Measurements from ENCODE around the gene CYP8B1. TPM values are rescaled to one million over a fixed set of nuclear protein-coding genes. Genes with fewer than 3 reads are reported as not detected.
A peak's percentile ranks its signal among the peaks of the same experiment; 100 is the strongest.

The CYP8B1 gene
- total and polyA plus RNA-seq, 7 experiments from 2014 or later = not detected

GRCh38 chr3:42906070-42906847 is 30.6 kb upstream of the CYP8B1 start, which contains the start of gene ZNF662:
TSS of gene ZNF662 (plus strand) at chr3:42906142. CDS start at chr3:42908115, 1,973 bp downstream.
- Mint-ChIP-seq H3K4me3 (peak within 1 kb of the TSS; percentile 68 to 93 (median 86)), H3K27me3 (peaks cover 0 to 49% (median 44%) of the 10 kb centered on the region in 5 donors)

GRCh38 chr3:42905740-42906069 is 30.0 kb upstream of the CYP8B1 start:
- peaks cover 3 to 24% (median 20%) of the 10 kb centered on the region in 7 donors for H3K4me1 Mint-ChIP-seq
- Histone ChIP-seq H3K9me3 (ENCODE audit: control insufficient read depth in 2 of 3, low read length in 3 of 3) (peaks cover 0 to 12% (median 0%) of the 10 kb centered on the region in 3 experiments), H3K27me3 (ENCODE audit: control insufficient read depth in 2 of 2, insufficient read depth in 2 of 2, low read length in 2 of 2) (no peaks in the 10 kb centered on the region), H3K4me1 (ENCODE audit: control insufficient read depth in 2 of 2, insufficient read depth in 2 of 2, low read length in 2 of 2) (peaks cover 0 to 7% of the 10 kb centered on the region in 2 donors), H3K36me3 (ENCODE audit: control insufficient read depth in 2 of 3, insufficient read depth in 3 of 3, low read length in 3 of 3) (no peaks in the 10 kb centered on the region), H3K4me3 (ENCODE audit: low read length) (peak overlapping the region; percentile 50), H3K27ac (ENCODE audit: low read depth, low read length) (no peak overlapping the region)
- H3K4me3 Mint-ChIP-seq = peak overlapping the region; percentile 68 to 93 (median 86)
- peaks cover 7 to 24% (median 15%) of the 10 kb centered on the region in 5 donors for H3K36me3 Mint-ChIP-seq
- ATAC-seq (no peak), DNase-seq (no peak)
- ChIA-PET POLR2A (interaction anchor here (0.6 kb wide), 1 partner anchor 232 kb away, joined by 3 read pairs; no protein-coding TSS in a partner anchor), CTCF (no interaction called here)
- H3K27ac Mint-ChIP-seq = peak overlapping the region in 7 of 9 donors; percentile 39 to 83 (median 67)
- peaks cover 0 to 49% (median 44%) of the 10 kb centered on the region in 5 donors for H3K27me3 Mint-ChIP-seq
- intact Hi-C loops (cut with micrococcal nuclease) = no loop called here
- H3K9me3 Mint-ChIP-seq = peaks cover 6 to 28% (median 17%) of the 10 kb centered on the region in 11 donors

More at GRCh38 chr3:42906070-42906847, 30.6 kb upstream of the CYP8B1 start, which contains the start of gene ZNF662:
- Histone ChIP-seq H3K27me3 (ENCODE audit: control insufficient read depth in 2 of 2, insufficient read depth in 2 of 2, low read length in 2 of 2) (no peaks in the 10 kb centered on the region), H3K27ac (ENCODE audit: low read depth, low read length) (no peak within 1 kb of the TSS), H3K36me3 (ENCODE audit: control insufficient read depth in 2 of 3, insufficient read depth in 3 of 3, low read length in 3 of 3) (no peaks in the 10 kb centered on the region), H3K4me1 (ENCODE audit: control insufficient read depth in 2 of 2, insufficient read depth in 2 of 2, low read length in 2 of 2) (peaks cover 0 to 7% of the 10 kb centered on the region in 2 donors), H3K9me3 (ENCODE audit: control insufficient read depth in 2 of 3, low read length in 3 of 3) (peaks cover 0 to 12% (median 0%) of the 10 kb centered on the region in 3 experiments), H3K4me3 (ENCODE audit: low read length) (peak within 1 kb of the TSS; percentile 50)
- H3K36me3 Mint-ChIP-seq = peaks cover 7 to 28% (median 20%) of the 10 kb centered on the region in 5 donors
- peak within 1 kb of the TSS in 8 of 9 donors; percentile 57 to 83 (median 67) for H3K27ac Mint-ChIP-seq
- peaks cover 6 to 29% (median 20%) of the 10 kb centered on the region in 11 donors for H3K9me3 Mint-ChIP-seq
- peaks cover 3 to 24% (median 20%) of the 10 kb centered on the region in 7 donors for H3K4me1 Mint-ChIP-seq
- ChIA-PET POLR2A (interaction anchor here (0.6 kb wide), 1 partner anchor 232 kb away, joined by 3 read pairs; no protein-coding TSS in a partner anchor), CTCF (interaction anchor here (0.8 kb wide), 1 partner anchor 55 kb away, joined by 3 read pairs; no protein-coding TSS in a partner anchor)
- peak; percentile 67 for ATAC-seq
- intact Hi-C loops (cut with micrococcal nuclease) = no loop called here
- peak in 8 of 9 donors; percentile 5 to 41 (median 33) for DNase-seq

DNA sequence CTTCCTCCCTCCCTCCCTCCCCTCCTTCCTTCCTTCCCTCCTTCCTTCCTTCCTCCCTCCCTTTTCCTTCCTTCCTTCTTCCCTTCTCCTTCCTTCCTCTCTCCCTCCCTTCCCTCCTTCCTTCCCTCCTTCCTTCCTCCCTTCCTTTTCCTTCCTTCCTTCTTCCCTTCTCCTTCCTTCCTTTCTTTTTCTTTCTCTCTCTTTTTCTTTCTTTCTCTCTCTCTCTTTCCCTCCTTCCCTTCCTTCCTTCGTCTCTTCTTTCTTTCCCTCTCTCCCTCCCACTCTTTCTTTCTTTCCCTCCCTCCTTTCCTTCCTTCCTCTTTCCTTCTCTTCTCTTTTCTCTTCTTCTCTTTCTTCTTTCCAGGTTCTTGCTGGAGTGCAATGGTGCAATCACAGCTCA is 28.4 kb upstream of the CYP8B1 start:
- H3K4me3 ChIP-seq (ENCODE audit: low read length) = no peak overlapping the region
- intact Hi-C loops (cut with micrococcal nuclease) = no loop called here
- no peaks in the 10 kb centered on the region for H3K27me3 ChIP-seq (ENCODE audit: control insufficient read depth in 2 of 2, insufficient read depth in 2 of 2, low read length in 2 of 2)
- H3K4me1 Mint-ChIP-seq = peaks cover 3 to 24% (median 20%) of the 10 kb centered on the region in 7 donors
- ATAC-seq = no peak
- H3K4me1 ChIP-seq (ENCODE audit: control insufficient read depth in 2 of 2, insufficient read depth in 2 of 2, low read length in 2 of 2) = peaks cover 0 to 7% of the 10 kb centered on the region in 2 donors
- no peaks in the 10 kb centered on the region for H3K36me3 ChIP-seq (ENCODE audit: control insufficient read depth in 2 of 3, insufficient read depth in 3 of 3, low read length in 3 of 3)
- DNase-seq = no peak
- no peak overlapping the region for H3K27ac ChIP-seq (ENCODE audit: low read depth, low read length)
- H3K9me3 Mint-ChIP-seq = peaks cover 3 to 28% (median 12%) of the 10 kb centered on the region in 11 donors
- peaks cover 0 to 12% (median 0%) of the 10 kb centered on the region in 3 experiments for H3K9me3 ChIP-seq (ENCODE audit: control insufficient read depth in 2 of 3, low read length in 3 of 3)
- peaks cover 0 to 49% (median 44%) of the 10 kb centered on the region in 5 donors for H3K27me3 Mint-ChIP-seq
- CTCF ChIA-PET = interaction anchor here (1.0 kb wide), 1 partner anchor 28 kb away, joined by 3 read pairs; the partner anchor contains the start of gene CYP8B1
- POLR2A ChIA-PET = no interaction called here
- H3K36me3 Mint-ChIP-seq = peaks cover 4 to 18% (median 13%) of the 10 kb centered on the region in 5 donors
- H3K27ac Mint-ChIP-seq = no peak overlapping the region
- peak overlapping the region in 1 of 10 donors; percentile 33 for H3K4me3 Mint-ChIP-seq

DNA sequence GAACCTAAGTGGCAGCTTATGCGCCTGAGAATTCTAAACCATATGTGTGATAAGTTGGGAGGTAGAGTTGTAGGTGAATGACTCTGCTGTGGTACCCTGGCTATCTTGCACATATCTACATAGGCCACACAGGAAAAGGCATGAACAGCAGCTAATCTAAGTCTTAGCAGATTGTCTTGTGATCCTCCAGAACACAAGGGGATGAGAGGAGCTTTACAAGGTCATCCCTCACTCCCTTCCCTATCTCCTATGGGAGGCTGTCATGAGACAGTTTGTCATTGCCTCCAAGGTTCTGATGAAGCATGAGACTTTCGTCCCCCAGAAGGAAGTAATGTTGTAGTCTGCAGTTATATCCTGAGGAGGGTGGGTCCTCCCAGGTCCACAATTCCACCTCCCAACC is 26.6 kb upstream of the CYP8B1 start:
- H3K27me3 Mint-ChIP-seq = peaks cover 0 to 47% (median 38%) of the 10 kb centered on the region in 5 donors
- H3K36me3 Mint-ChIP-seq = peaks cover 0 to 18% (median 8%) of the 10 kb centered on the region in 5 donors
- H3K4me1 Mint-ChIP-seq = peaks cover 3 to 19% (median 16%) of the 10 kb centered on the region in 7 donors
- DNase-seq (no peak), ATAC-seq (no peak)
- no peaks in the 10 kb centered on the region for H3K36me3 ChIP-seq (ENCODE audit: control insufficient read depth in 2 of 3, insufficient read depth in 3 of 3, low read length in 3 of 3)
- H3K27ac Mint-ChIP-seq = no peak overlapping the region
- no peak overlapping the region for H3K4me3 Mint-ChIP-seq
- H3K27ac ChIP-seq (ENCODE audit: low read depth, low read length) = no peak overlapping the region
- no peaks in the 10 kb centered on the region for H3K27me3 ChIP-seq (ENCODE audit: control insufficient read depth in 2 of 2, insufficient read depth in 2 of 2, low read length in 2 of 2)
- intact Hi-C loops (cut with micrococcal nuclease) = no loop called here
- H3K9me3 Mint-ChIP-seq = peaks cover 3 to 29% (median 12%) of the 10 kb centered on the region in 11 donors
- no peak overlapping the region for H3K4me3 ChIP-seq (ENCODE audit: low read length)
- ChIA-PET POLR2A (no interaction called here), CTCF (no interaction called here)
- H3K4me1 ChIP-seq (ENCODE audit: control insufficient read depth in 2 of 2, insufficient read depth in 2 of 2, low read length in 2 of 2) = peaks cover 0 to 7% of the 10 kb centered on the region in 2 donors
- peaks cover 0 to 12% (median 0%) of the 10 kb centered on the region in 3 experiments for H3K9me3 ChIP-seq (ENCODE audit: control insufficient read depth in 2 of 3, low read length in 3 of 3)

- peaks cover 0 to 12% (median 0%) of the 10 kb centered on the region in 3 experiments for H3K9me3 ChIP-seq (ENCODE audit: control insufficient read depth in 2 of 3, low read length in 3 of 3)
- H3K4me3 Mint-ChIP-seq = no peak overlapping the region
- peaks cover 0 to 18% (median 8%) of the 10 kb centered on the region in 5 donors for H3K36me3 Mint-ChIP-seq
- CTCF ChIA-PET = no interaction called here
- H3K4me1 Mint-ChIP-seq = peaks cover 3 to 10% (median 6%) of the 10 kb centered on the region in 7 donors
- peaks cover 0 to 38% (median 29%) of the 10 kb centered on the region in 5 donors for H3K27me3 Mint-ChIP-seq
- peaks cover 3 to 30% (median 12%) of the 10 kb centered on the region in 11 donors for H3K9me3 Mint-ChIP-seq
- POLR2A ChIA-PET = no interaction called here
- no peaks in the 10 kb centered on the region for H3K36me3 ChIP-seq (ENCODE audit: control insufficient read depth in 2 of 3, insufficient read depth in 3 of 3, low read length in 3 of 3)
- H3K27me3 ChIP-seq (ENCODE audit: control insufficient read depth in 2 of 2, insufficient read depth in 2 of 2, low read length in 2 of 2) = no peaks in the 10 kb centered on the region
- ATAC-seq (no peak), DNase-seq (no peak)
- H3K4me3 ChIP-seq (ENCODE audit: low read length) = no peak overlapping the region
- H3K27ac ChIP-seq (ENCODE audit: low read depth, low read length) = no peak overlapping the region
- no peaks in the 10 kb centered on the region for H3K4me1 ChIP-seq (ENCODE audit: control insufficient read depth in 2 of 2, insufficient read depth in 2 of 2, low read length in 2 of 2)
- no peak overlapping the region for H3K27ac Mint-ChIP-seq
- intact Hi-C loops (cut with micrococcal nuclease) = no loop called here
These were observed 25.4 kb upstream of the CYP8B1 start for GRCh38 chr3:42901073-42901415.

GRCh38 chr3:42900226-42901072 is 24.8 kb upstream of the CYP8B1 start:
- Mint-ChIP-seq H3K9me3 (peaks cover 3 to 28% (median 12%) of the 10 kb centered on the region in 11 donors), H3K36me3 (peaks cover 0 to 14% (median 8%) of the 10 kb centered on the region in 5 donors), H3K27ac (no peak overlapping the region), H3K27me3 (peaks cover 0 to 33% (median 25%) of the 10 kb centered on the region in 5 donors), H3K4me1 (peaks cover 0 to 4% (median 2%) of the 10 kb centered on the region in 7 donors), H3K4me3 (no peak overlapping the region)
- H3K4me1 ChIP-seq (ENCODE audit: control insufficient read depth in 2 of 2, insufficient read depth in 2 of 2, low read length in 2 of 2) = no peaks in the 10 kb centered on the region
- ATAC-seq (no peak), DNase-seq (no peak)
- H3K27ac ChIP-seq (ENCODE audit: low read depth, low read length) = no peak overlapping the region
- intact Hi-C loops (cut with micrococcal nuclease) = no loop called here
- no peak overlapping the region for H3K4me3 ChIP-seq (ENCODE audit: low read length)
- ChIA-PET CTCF (no interaction called here), POLR2A (no interaction called here)
- H3K9me3 ChIP-seq (ENCODE audit: control insufficient read depth in 2 of 3, low read length in 3 of 3) = peaks cover 0 to 12% (median 0%) of the 10 kb centered on the region in 3 experiments
- H3K36me3 ChIP-seq (ENCODE audit: control insufficient read depth in 2 of 3, insufficient read depth in 3 of 3, low read length in 3 of 3) = no peaks in the 10 kb centered on the region
- no peaks in the 10 kb centered on the region for H3K27me3 ChIP-seq (ENCODE audit: control insufficient read depth in 2 of 2, insufficient read depth in 2 of 2, low read length in 2 of 2)

All from naive thymus-derived CD4-positive, alpha-beta T cell (primary cell).